Ureter (tissue), 1 donor: Measurements from ENCODE around the gene GREB1. TPM values are rescaled to one million over a fixed set of nuclear protein-coding genes. Genes with fewer than 3 reads are reported as not detected.

ENCODE experiments used
- DNase-seq: peaks from one replicate; pipeline ENCODE4 v3.0.0-alpha.2; 2020; ENCODE audit warnings: low spot score
- total RNA-seq: library from RNA; stranded (reverse); gene quantifications from one replicate; pipeline ENCODE4 v1.2.4, GENCODE V29; 2023
- donor health status: DM: yes; HTN: yes; CAD: no.

Gene GREB1
- total RNA-seq, 1 donor from 2014 or later = 5.1 TPM

GRCh38 chr2:11508279-11508678, 25.6 kb upstream of the GREB1 start:
- DNase-seq = no peak

- DNase-seq = no peak
These were observed 24.0 kb upstream of the GREB1 start for GRCh38 chr2:11509657-11510360.

GRCh38 chr2:11512431-11512830, 21.4 kb upstream of the GREB1 start:
- no peak for DNase-seq

- no peak for DNase-seq
These were observed 20.5 kb upstream of the GREB1 start for GRCh38 chr2:11513319-11513718.

GRCh38 chr2:11514081-11514730, 19.6 kb upstream of the GREB1 start:
- DNase-seq = no peak

GRCh38 chr2:11514904-11515303, 18.9 kb upstream of the GREB1 start:
- DNase-seq = no peak

- no peak for DNase-seq
These were observed 18.3 kb upstream of the GREB1 start for GRCh38 chr2:11515490-11515981.

GRCh38 chr2:11516984-11517648, 16.7 kb upstream of the GREB1 start:
- DNase-seq = no peak

GRCh38 chr2:11517906-11518305, 15.9 kb upstream of the GREB1 start:
- no peak for DNase-seq

GRCh38 chr2:11520092-11520693, 13.7 kb upstream of the GREB1 start:
- DNase-seq = no peak

- DNase-seq = no peak
These were observed 12.1 kb upstream of the GREB1 start for GRCh38 chr2:11521775-11522174.

GRCh38 chr2:11524470-11524869, 9.4 kb upstream of the GREB1 start:
- no peak for DNase-seq

GRCh38 chr2:11525762-11526161, 8.1 kb upstream of the GREB1 start:
- no peak for DNase-seq

GRCh38 chr2:11527001-11527400, 6.8 kb upstream of the GREB1 start:
- no peak for DNase-seq

- DNase-seq = no peak
These were observed 5.6 kb upstream of the GREB1 start for GRCh38 chr2:11528228-11528627.

- DNase-seq = no peak
These were observed 2.9 kb upstream of the GREB1 start for GRCh38 chr2:11530864-11531465.

- no peak for DNase-seq
These were observed 1.3 kb upstream of the GREB1 start for GRCh38 chr2:11532416-11533055.

GRCh38 chr2:11534071-11534745, 363 bp downstream of the GREB1 start:
- DNase-seq = no peak

- no peak for DNase-seq
These were observed 1.1 kb downstream of the GREB1 start for GRCh38 chr2:11534746-11535484.

- DNase-seq = no peak
These were observed 2.1 kb downstream of the GREB1 start for GRCh38 chr2:11535899-11536344.
